Neutrophil (primary cell): ENCODE data around the gene KRTAP21-1.

Source experiments
- H3K27ac ChIP-seq: fragments of 200-600 bp; sonication (generic); 2 replicates; pipeline ENCODE4 v1.5.1; 2016; ENCODE audit warnings: mild to moderate bottlenecking, moderate library complexity
- H3K27me3 ChIP-seq: fragments of 200-600 bp; sonication (generic); 2 replicates; pipeline ENCODE4 v1.6.0; 2016; ENCODE audit warnings: mild to moderate bottlenecking
- H3K36me3 ChIP-seq: fragments of 200-600 bp; sonication (generic); 2 replicates; pipeline ENCODE4 v1.5.1; 2017
- H3K4me1 ChIP-seq, 2 experiments: fragments of 200-600 bp in 1 of 2; sonication (generic) in 1 of 2; 1 replicate in 1 of 2; 2 replicates in 1 of 2; pipeline versions ENCODE4 v1.5.1 to v1.6.1; 2013 to 2016; ENCODE audit warnings: low read depth in 1 of 2, low read length in 1 of 2, mild to moderate bottlenecking in 1 of 2, moderate library complexity in 1 of 2; ENCODE audit not compliant: control insufficient read depth in 1 of 2, insufficient read depth in 1 of 2
- H3K4me3 ChIP-seq, 2 experiments: fragments of 200-600 bp in 1 of 2; sonication (generic) in 1 of 2; 1 replicate in 1 of 2; 2 replicates in 1 of 2; pipeline ENCODE4 v1.5.1; 2013 to 2016; ENCODE audit warnings: low read depth in 1 of 2, low read length in 1 of 2, mild to moderate bottlenecking in 1 of 2, moderate library complexity in 1 of 2
- H3K9me3 ChIP-seq: fragments of 200-600 bp; sonication (generic); 2 replicates; pipeline ENCODE4 v1.5.1; 2016
- TF ChIP-seq, protein P1 (sequence below): fragments of 200-600 bp; sonication (generic); IDR thresholded peaks from 2 replicates; pipeline ENCODE4 v1.5.1; 2016; ENCODE audit warnings: antibody characterized with exemption

KRTAP21-1 gene

DNA sequence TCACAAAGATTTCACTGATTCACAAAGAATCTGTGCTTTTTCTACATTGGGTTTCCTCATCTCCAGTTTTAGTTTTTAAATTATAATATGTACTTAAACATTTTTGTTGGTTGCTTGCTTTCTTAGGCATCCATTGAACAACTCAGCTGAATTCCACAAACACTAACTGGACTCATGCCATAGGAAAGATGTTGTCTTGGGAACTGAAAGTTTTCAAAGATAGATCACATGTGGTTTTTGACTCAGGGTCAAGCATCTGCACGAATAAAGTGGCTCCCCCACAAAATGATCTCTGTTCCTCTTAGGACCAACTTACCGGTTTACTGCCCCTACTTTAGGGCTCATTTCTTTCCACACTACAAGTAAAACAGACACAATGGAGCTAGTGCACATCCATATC, 3.1 kb upstream of the KRTAP21-1 start:
- Histone ChIP-seq H3K27me3 (no peaks in the 10 kb centered on the region), H3K36me3 (no peaks in the 10 kb centered on the region), H3K9me3 (no peaks in the 10 kb centered on the region), H3K4me3 (no peak overlapping the region), H3K4me1 (no peaks in the 10 kb centered on the region), H3K27ac (no peak overlapping the region)
- TF ChIP-seq, protein P1, sequence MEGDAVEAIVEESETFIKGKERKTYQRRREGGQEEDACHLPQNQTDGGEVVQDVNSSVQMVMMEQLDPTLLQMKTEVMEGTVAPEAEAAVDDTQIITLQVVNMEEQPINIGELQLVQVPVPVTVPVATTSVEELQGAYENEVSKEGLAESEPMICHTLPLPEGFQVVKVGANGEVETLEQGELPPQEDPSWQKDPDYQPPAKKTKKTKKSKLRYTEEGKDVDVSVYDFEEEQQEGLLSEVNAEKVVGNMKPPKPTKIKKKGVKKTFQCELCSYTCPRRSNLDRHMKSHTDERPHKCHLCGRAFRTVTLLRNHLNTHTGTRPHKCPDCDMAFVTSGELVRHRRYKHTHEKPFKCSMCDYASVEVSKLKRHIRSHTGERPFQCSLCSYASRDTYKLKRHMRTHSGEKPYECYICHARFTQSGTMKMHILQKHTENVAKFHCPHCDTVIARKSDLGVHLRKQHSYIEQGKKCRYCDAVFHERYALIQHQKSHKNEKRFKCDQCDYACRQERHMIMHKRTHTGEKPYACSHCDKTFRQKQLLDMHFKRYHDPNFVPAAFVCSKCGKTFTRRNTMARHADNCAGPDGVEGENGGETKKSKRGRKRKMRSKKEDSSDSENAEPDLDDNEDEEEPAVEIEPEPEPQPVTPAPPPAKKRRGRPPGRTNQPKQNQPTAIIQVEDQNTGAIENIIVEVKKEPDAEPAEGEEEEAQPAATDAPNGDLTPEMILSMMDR, result no peak

DNA sequence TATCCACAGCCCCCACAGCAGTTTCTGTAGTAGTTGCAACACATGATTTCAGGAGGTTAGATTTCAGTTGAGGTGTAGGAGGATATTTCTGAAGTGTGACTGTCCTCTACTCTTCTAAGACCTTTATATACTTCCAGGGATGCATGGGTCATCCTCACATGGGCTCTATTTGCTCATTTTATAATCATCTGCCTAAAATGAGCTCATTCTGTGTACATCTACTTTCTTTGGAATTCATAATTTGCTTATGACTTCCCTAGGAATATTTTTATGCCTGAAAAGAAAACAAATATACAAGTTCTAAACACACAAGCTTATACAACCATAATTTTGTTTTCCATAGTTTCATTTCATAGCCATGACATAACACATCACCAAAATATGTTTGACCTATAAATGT, 8.1 kb downstream of the KRTAP21-1 start, which contains the start of gene KRTAP21-2:
TSS of gene KRTAP21-2 (minus strand) at position 101 of the 400 bp plus-strand sequence. CDS start at position 44, 57 bp downstream.
- no peak within 1 kb of the TSS for H3K27ac ChIP-seq
- H3K36me3 ChIP-seq, result no peaks in the 10 kb centered on the region
- H3K4me3 ChIP-seq, result no peak within 1 kb of the TSS
- no peaks in the 10 kb centered on the region for H3K4me1 ChIP-seq
- H3K9me3 ChIP-seq, result no peaks in the 10 kb centered on the region
- TF ChIP-seq, protein P1, result no peak
- H3K27me3 ChIP-seq, result no peaks in the 10 kb centered on the region

DNA sequence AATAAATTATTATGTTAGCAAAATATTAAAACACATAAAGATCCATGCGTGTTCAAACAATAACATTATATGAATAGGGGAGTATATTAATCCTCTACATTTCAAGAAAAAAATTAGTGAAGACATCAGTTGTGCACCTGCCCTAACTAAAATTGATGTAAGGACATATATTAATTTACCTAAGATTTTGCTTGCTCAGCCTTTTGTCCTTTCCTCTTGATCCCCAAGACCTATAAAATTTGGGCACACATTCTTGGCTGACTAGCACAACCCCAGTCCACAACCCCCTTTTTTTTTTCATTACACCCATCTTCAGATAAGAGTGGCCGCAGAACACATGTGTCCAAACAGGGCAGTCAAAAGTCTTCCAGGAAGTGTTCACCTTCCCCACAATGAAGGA, 14.8 kb downstream of the KRTAP21-1 start:
- no peak overlapping the region for H3K27ac ChIP-seq
- peaks cover 5% of the 10 kb centered on the region for H3K9me3 ChIP-seq
- no peaks in the 10 kb centered on the region for H3K27me3 ChIP-seq

DNA sequence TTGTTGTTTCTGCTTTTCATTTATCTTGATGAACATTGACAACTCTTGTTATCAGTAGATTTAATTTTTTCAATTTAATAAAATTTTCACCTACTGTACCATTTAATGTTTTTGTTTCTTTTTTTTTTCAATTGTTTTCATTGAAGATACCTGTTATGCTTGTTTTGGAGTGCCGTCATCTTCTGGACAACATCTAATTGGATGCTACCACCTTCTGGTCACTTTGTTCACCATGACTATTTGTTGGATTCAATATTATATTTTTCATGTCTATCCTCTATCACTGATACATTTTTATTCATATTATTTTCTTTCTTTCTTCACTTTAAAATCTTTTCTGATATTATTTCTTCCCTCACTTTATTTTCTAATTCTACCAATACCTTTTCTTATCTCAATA, 22.2 kb downstream of the KRTAP21-1 start:
- TF ChIP-seq, protein P1, result no peak
- H3K4me3 ChIP-seq, result no peak overlapping the region
- H3K9me3 ChIP-seq, result no peaks in the 10 kb centered on the region
- H3K27ac ChIP-seq, result no peak overlapping the region
- H3K27me3 ChIP-seq, result no peaks in the 10 kb centered on the region
- H3K4me1 ChIP-seq, result no peaks in the 10 kb centered on the region
- H3K36me3 ChIP-seq, result no peaks in the 10 kb centered on the region

More for the DNA sequence above, 14.8 kb downstream of the KRTAP21-1 start:
- Histone ChIP-seq H3K4me3 (no peak overlapping the region), H3K4me1 (no peaks in the 10 kb centered on the region), H3K36me3 (no peaks in the 10 kb centered on the region)
- TF ChIP-seq, protein P1, result no peak

DNA sequence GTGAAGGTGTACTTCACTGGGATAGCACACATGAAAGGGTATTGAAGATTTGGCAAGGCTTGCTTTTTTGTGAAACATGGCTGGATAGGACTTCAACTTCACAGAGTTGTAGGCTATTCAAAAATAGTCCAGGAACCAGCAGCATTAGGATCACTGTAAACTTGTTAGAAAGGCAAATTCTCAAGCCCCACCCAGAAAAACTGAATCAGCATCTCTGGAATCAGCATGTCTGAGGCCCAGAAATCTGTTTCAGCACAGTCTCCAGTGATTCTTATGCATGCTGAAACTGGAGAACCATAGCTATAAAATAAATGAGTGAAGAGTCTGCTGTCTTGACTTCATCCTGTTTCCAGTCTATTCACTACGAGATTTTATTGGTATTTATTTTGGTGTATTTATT, 28.5 kb downstream of the KRTAP21-1 start:
- no peaks in the 10 kb centered on the region for H3K36me3 ChIP-seq
- H3K27me3 ChIP-seq, result no peaks in the 10 kb centered on the region
- no peaks in the 10 kb centered on the region for H3K4me1 ChIP-seq
- no peaks in the 10 kb centered on the region for H3K9me3 ChIP-seq
- no peak overlapping the region for H3K4me3 ChIP-seq
- no peak overlapping the region for H3K27ac ChIP-seq
- TF ChIP-seq, protein P1, result no peak

DNA sequence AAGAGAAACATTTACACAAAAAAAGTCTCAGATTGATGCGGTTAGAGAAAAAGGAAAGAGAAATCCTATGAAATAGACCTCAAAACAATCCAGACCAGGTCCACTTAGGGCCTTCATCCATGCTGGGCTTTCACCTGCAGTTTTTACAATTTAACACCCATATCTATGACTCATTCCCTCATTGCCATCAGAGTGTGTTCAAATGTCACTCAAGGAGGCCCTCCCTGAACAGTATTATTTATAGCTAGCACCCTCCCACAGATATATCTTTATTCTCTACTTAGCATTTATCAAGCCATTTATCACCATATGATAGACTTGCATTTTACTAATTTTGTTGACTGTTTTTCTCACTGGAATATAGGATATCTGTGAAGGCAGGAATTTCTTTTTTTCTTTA, 35.8 kb downstream of the KRTAP21-1 start:
- Histone ChIP-seq H3K27me3 (no peaks in the 10 kb centered on the region), H3K9me3 (no peaks in the 10 kb centered on the region), H3K4me3 (no peak overlapping the region), H3K27ac (no peak overlapping the region), H3K4me1 (no peaks in the 10 kb centered on the region), H3K36me3 (no peaks in the 10 kb centered on the region)
- TF ChIP-seq, protein P1, result no peak
